ENCODE measurements around the gene TRMT2A. TPM values are rescaled to one million over a fixed set of nuclear protein-coding genes. Genes with fewer than 3 reads are reported as not detected.

The TRMT2A gene
- total RNA-seq, 2 donors from 2014 or later: 76.8 to 98.6 TPM

DNA sequence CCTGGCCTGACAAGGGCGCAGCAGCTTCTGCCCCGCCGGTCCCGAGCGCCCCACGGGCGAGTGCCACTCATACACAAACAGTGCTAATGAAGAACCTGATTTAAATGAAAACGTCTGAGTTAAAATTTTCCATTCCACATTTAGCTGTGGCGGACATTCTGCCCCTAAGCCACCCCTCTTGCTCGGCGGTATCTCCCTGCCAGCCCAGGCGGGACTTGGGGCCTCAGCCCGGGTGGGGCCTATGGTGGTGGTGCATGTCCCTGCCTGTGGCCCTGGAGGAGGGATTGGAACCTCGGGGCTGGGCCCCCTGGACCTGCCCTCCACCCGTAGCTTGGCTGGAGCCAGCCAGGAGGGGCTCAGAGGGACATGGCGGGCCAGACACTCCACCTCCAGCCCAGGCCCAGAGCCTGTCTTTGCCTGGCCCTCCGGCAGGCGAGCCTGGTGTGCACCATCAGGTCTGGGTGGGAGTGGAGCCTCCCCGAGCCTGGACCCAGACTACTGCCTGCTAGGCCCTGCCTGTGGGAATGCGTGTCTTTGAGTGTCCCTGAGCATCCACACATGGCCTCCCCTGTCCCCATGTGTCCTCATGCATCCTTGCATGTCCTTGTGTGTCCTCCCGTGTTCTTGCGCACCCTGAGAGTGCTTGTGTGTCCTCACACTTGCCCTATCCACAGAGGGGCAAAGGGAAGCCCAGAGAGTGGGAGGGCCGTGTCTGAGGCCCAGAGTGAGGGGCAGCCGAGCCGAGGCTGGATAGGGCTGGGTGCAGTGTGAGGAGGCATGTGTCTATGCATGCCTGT, 19.0 kb upstream of the TRMT2A start:
- H3K9me3 ChIP-seq: no peaks in the 10 kb centered on the region
- no peaks in the 10 kb centered on the region for H3K27me3 ChIP-seq
- no peak overlapping the region for H3K4me3 ChIP-seq
- TF ChIP-seq, protein P1, sequence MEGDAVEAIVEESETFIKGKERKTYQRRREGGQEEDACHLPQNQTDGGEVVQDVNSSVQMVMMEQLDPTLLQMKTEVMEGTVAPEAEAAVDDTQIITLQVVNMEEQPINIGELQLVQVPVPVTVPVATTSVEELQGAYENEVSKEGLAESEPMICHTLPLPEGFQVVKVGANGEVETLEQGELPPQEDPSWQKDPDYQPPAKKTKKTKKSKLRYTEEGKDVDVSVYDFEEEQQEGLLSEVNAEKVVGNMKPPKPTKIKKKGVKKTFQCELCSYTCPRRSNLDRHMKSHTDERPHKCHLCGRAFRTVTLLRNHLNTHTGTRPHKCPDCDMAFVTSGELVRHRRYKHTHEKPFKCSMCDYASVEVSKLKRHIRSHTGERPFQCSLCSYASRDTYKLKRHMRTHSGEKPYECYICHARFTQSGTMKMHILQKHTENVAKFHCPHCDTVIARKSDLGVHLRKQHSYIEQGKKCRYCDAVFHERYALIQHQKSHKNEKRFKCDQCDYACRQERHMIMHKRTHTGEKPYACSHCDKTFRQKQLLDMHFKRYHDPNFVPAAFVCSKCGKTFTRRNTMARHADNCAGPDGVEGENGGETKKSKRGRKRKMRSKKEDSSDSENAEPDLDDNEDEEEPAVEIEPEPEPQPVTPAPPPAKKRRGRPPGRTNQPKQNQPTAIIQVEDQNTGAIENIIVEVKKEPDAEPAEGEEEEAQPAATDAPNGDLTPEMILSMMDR (IDR thresholded peaks at IDR 0.05): no peak
- TF ChIP-seq POLR2A (IDR thresholded peaks at IDR 0.05): no peak
- H3K4me1 ChIP-seq: peaks cover 49% of the 10 kb centered on the region
- ATAC-seq (no peak), DNase-seq (no peak)
- H3K27ac ChIP-seq: no peak overlapping the region
- no peaks in the 10 kb centered on the region for H3K36me3 ChIP-seq (replicated peaks in 1 of 2; ENCODE audit: insufficient read depth in 1 of 2, low read depth in 2 of 2)
- whole genome bisulfite sequencing, 2 donors: 85 to 86% methylated on average over 15 to 25 of the region's 25 CpGs
- intact Hi-C loops (cut with DNase I): no loop called here

DNA sequence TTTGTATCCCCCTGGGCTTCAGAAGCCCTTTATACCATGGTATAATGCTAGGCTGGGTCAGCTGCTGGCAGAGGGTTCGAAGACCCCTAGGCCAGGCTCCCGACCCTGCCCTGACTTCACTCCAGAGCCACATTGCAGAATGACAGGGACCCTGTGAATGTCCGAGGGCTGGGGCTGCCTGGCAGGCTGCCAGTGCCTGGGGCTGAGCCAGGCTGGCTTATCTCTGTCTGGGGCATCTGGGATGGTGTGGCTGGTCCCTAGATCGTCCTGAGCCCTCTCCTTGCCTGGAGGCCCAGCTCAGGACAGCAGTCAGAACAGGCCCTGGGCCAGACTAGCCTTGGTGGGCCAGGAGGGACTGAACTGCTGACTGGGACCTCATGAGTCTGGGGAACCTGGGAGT, 18.2 kb upstream of the TRMT2A start:
- ATAC-seq: no peak
- TF ChIP-seq POLR2A (IDR thresholded peaks at IDR 0.05): no peak
- no peaks in the 10 kb centered on the region for H3K36me3 ChIP-seq (replicated peaks in 1 of 2; ENCODE audit: insufficient read depth in 1 of 2, low read depth in 2 of 2)
- no peak overlapping the region for H3K4me3 ChIP-seq
- H3K27ac ChIP-seq: no peak overlapping the region
- peaks cover 56% of the 10 kb centered on the region for H3K4me1 ChIP-seq
- no peak for DNase-seq
- intact Hi-C loops (cut with DNase I): no loop called here
- 47% methylated on average over 4 of the region's 4 CpGs; no CpG with 5 or more reads in 1 of the 2 donors for WGBS, 2 donors
- H3K9me3 ChIP-seq: no peaks in the 10 kb centered on the region
- no peaks in the 10 kb centered on the region for H3K27me3 ChIP-seq

DNA sequence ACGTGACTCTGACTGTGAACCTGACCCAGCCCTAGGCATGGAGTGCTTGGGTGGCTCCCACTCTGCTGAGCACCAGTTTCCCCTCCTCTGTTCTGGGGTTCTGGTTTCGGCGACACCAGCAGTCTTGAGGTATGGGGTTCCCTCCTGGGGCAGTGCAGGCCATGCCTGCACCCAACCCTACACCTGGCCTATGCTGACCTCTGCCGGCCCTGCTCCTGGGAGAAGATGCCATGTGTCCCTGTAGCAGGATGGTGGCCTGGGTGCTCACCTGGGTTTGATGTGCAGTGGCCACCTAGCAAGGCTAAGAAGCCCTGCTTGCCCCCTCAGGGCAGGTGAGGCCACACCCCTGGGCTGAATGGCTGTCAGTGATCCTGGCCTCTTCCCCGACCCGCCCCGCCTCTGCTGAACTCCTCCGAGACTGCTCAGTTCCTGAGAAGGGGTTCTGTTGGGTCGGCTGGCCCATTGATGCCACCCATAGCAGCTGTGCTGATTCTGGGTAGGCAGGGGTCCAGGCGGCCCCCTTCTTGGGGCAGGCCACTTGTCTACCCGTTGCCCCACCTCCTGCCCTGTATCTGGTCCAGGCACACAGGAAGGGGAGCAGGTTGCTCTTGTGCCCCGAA, 17.0 kb upstream of the TRMT2A start:
- intact Hi-C loops (cut with DNase I): no loop called here
- H3K4me1 ChIP-seq: peaks cover 58% of the 10 kb centered on the region
- H3K27ac ChIP-seq: no peak overlapping the region
- no peaks in the 10 kb centered on the region for H3K27me3 ChIP-seq
- DNase-seq: no peak
- H3K9me3 ChIP-seq: no peaks in the 10 kb centered on the region
- H3K4me3 ChIP-seq: no peak overlapping the region
- ATAC-seq: no peak
- TF ChIP-seq POLR2A (IDR thresholded peaks at IDR 0.05): no peak
- TF ChIP-seq, protein P1 (IDR thresholded peaks at IDR 0.05): no peak
- no peaks in the 10 kb centered on the region for H3K36me3 ChIP-seq (replicated peaks in 1 of 2; ENCODE audit: insufficient read depth in 1 of 2, low read depth in 2 of 2)
- WGBS, 2 donors: 75 to 77% methylated on average over 8 to 12 of the region's 12 CpGs

DNA sequence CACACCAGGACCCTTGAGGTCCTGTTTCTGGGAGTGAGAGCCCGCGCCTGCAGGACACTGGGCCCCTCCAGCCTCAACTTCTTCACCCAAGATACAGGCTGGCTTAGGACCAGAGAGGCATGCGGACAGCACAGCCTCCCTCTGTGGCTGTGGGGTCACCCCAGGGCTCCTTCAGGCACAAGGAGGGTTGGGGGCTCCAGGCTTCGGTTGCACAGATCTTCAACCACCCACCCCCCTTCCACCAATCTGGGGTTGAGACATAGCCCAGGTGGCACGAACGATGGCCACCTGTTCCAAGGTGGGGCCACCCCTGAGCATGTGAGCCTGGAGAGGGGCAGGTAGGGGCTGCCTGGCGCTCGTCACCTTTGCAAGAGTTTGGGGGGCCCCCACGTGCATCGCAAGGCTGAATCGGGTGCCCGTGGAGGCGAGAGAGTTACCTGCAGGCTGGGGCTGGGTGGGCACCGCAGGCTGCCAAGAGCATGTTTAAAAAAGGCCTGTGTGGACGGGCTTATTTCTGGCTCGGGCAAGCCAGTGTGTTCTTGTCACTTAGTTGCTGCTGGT, 15.7 kb upstream of the TRMT2A start:
- WGBS, 2 donors: 38 to 48% methylated on average over 4 to 16 of the region's 16 CpGs
- Histone ChIP-seq H3K27me3 (no peaks in the 10 kb centered on the region), H3K4me3 (peak overlapping the region; percentile 14 to 40), H3K36me3 (replicated peaks in 1 of 2; ENCODE audit: insufficient read depth in 1 of 2, low read depth in 2 of 2) (no peaks in the 10 kb centered on the region), H3K27ac (peak overlapping the region in 2 of 4 donors; percentile 57 to 72), H3K4me1 (peaks cover 51% of the 10 kb centered on the region), H3K9me3 (no peaks in the 10 kb centered on the region)
- no peak for TF ChIP-seq POLR2A (IDR thresholded peaks at IDR 0.05)
- TF ChIP-seq, protein P1 (IDR thresholded peaks at IDR 0.05): no peak
- DNase-seq (no peak), ATAC-seq (no peak)
- intact Hi-C loops (cut with DNase I): no loop called here

All from body of pancreas (tissue), 4 donors.